HuH-7.5 (cell line): Measurements from ENCODE around the gene KITLG.
A peak's percentile ranks its signal among the peaks of the same experiment; 100 is the strongest.
"Not testable (repeated sequence)": the region's sequence is repeated elsewhere in the genome, so short reads cannot be mapped to it uniquely, and the experiment has no call there.

Experiments used
- DNase-seq: peaks from one replicate; pipeline ENCODE4 v3.0.0; 2011; ENCODE audit warnings: low spot score

Gene KITLG, protein sequence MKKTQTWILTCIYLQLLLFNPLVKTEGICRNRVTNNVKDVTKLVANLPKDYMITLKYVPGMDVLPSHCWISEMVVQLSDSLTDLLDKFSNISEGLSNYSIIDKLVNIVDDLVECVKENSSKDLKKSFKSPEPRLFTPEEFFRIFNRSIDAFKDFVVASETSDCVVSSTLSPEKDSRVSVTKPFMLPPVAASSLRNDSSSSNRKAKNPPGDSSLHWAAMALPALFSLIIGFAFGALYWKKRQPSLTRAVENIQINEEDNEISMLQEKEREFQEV

DNA sequence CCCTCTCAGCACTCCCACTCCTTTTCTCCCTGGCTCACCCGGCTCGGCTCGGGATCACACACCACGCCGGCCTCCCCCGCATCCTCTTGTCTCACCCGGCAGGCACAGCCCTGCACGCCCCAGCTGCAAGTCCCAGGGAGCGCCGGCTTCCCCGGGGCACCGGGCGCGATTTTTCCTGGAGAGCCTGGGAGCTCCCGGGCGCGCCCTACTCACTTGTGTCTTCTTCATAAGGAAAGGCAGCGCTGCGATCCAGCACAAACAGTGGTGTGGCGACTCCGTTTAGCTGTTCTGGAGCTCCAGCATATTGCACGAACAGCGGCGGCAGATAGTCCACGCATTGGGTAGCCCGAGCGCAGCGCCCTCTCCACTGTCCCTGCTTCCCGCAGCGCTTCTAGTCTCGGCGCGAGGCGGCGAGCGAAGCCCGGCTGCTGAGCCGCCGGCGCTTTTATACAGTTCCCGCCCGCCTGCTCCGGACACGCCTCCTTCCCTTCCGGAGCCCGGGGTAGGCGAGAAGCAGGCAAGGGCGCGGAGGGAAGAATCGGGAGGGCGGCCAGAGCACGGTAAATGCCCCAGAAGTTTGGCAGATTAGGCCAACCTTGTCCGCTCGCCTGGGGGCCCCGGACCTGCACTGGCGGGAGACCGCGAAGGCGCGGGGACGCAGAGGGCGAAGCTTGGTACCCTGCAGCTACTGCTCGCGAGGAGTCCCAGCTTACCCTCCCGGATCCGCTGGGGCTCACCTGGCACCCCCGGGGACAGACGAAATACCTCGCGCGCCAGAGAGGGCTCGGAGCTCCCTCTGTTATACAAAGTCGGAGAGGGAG, at the start of gene KITLG:
Gene KITLG (minus strand): TSS at position 421 of the 821 bp plus-strand sequence. CDS start 193 bp downstream, at position 228.
- peak; percentile 81 for DNase-seq

DNA sequence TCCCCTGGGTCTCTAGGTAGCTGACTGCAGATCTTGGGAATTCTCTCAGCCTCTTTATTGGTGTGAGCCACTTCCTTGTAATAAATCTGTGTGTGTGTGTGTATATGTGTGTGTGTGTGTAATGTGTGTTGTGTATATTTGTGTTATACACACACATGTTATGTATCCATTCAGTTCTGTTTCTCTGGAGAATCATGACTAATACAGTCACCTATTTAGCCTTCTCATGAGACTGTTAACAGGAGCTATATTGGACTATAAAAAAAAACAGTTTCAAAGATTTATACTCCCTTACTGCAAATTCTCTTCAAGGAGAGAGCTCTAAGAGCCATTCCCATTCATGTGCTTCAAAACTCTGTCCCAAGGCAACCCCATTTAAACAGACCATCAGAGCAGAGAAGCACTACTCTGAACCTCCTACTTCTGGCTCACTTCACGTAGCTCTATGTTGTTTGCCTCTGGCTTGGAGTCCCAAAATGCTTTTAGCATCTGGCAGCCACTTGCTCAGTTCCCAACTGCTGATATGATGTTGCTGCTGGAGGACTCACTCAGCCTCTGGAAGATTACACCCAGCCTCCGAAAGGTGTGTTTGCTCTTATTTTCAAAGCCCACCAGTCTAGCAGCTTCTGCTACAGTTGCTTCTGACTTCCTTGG, 48.7 kb upstream of the KITLG start:
- no peak for DNase-seq

DNA sequence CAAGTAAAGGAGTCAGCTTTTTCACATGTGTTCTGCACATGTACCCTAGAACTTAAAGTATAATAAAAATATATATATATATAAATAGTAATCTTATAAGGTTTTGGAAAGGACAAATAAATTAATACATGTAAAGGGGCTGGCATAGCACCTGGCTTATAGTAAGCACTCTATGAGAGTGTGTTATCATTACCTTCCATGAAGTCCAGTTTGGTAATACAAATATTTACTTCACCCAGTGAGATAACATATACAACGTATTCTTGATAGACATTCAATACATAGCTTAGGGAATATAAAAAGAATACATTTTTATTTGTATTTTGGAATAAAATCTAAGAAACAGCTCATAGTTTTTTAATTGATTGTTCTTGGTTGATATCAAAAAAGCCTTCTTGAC, 47.8 kb upstream of the KITLG start:
- DNase-seq, result not testable (repeated sequence)

DNA sequence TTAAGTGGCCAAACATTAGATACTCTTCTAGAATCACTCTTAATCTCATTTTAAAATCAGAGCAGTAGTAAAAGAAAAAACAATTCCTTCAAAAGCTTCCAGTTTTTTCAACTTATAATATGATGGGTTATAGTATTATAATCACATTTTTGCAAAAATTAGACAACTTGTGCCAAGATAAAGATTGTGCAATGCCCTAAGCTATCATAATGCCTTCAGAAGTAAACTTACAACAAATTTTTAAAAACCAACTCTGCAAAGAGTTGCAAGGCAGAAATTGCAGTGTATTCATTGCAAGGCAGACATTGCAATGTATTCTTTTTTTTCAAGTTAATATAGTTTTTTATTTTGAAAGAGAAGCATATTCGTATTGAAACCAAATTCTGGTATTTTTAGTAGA, 47.2 kb upstream of the KITLG start:
- no peak for DNase-seq

DNA sequence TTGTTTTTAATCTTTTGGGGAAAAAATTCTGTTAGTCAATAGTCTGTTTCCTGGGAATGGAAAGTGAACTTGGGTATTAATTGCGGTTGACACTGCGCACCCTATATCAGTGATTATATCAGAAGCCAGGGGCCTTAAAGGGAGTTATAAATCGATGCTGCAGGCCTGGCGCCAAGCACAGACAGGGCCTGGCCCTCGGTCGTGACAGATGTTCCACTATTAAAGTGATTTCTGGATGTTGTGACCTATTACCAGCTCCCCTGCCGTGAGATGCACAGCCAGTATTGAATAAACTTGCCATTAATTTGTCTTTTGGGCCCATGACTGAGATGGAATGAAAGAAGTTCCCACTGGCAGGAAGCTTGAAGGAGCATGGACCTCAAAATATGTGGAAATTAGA, 45.1 kb upstream of the KITLG start:
- no peak for DNase-seq

DNA sequence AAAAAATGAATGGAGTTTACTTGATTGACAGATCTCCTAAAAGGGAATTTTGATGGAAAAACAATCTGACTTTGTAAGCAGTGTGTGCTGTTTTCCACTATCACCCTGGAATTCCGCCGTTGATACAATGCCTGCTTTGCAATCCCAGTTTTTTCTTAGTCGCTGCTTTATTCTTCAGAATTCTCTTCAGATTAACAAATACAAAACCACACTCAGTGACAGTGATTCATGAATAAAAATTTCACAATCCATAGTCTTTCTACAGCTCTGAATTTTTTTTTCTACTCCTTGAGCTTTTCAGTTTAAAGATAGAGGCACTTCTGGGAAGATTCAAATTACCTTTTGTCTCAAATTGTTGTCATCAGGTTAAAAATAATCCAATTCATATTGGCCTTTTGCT, 44.6 kb upstream of the KITLG start:
- DNase-seq, result no peak

DNA sequence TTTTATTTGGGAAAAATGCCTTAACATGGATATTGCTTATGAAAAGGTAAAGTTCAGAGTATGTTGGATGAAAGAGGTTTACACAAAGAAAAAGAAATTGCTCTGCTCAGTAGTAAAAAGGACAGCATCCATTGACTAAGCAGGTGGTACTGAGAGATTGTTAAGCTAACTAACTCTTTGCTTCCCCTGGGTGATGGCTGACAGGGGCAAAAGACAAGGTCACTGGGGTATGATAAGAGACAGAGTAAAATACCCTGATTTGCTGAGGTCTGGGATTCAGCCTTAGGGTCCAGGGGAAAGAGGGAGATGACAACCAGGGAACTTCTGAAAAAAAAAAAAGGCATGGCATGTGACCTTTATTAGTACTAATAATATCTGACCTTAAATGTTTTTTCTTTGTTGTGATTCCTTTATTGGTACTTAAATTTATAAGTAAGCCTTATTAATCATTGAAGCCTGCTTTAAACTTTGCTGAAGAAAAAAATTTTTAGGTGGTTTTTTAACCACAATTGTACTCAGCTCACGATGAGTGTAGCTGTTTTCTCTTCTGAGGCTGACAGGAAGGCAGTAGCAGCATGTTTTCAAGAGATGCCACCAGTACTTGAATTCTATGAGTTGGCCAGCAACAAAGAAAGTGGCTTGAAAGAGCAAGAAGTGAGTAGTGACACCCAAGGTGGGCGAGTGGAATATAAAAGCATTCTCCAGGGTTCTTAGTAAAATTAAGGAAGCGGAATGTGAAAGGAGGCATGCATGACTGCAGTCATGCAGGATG, 43.7 kb upstream of the KITLG start:
- DNase-seq, result no peak

DNA sequence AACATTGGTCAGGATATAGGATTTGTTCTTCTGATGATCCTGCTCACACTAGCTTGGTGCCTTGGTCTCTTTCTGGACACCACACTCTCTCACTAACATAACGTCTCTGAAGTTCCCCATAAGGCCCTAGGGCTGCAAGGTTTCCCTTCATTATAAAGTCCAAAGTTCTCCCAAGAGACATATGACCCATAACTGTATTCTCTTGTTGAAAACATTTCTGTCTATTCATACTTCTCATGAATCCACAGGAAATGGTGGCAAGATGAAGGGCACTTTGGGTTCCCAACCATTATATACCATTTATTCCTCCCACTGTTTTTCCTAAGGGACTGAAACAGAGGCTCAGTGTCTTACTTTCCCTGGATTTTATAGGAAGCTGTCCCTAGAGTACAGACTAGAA, 37.1 kb upstream of the KITLG start:
- no peak for DNase-seq

DNA sequence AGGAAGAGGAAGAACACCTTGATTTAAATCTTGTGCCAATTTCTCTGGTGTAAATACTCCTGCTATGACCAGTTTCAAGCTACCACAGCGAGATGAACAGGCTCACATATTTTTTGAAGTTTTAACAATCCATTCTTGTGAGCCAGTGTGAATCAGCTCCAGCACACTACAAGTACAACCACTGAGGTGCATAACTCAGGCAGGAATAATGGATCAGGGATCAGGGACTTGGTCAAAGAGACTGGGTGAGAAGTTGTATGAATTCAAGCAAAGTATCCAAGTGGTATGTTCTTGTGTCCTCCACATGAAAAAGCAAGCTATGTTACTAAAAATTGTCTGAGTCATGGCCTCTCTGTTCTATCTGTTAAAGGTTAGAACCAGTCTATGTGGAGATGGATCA, 35.2 kb upstream of the KITLG start:
- DNase-seq, result no peak

DNA sequence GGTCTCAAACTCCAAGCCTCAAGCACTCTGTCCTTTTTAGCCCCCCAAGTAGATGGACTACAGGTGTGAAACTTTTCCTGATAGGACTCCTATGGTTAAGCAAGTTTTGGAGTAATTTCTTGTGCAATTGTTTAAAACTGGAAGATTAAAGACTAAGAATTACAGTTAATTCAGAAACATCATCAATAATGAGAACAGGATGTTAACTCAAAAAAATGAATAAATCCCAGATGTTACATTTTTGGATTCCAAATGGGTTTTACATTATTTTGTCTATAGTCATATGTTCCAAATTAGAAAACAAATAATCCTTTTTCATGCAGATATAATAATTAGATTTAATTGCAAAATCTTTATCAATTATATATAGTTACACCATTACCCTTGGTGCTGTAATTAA, 24.4 kb upstream of the KITLG start:
- DNase-seq, result no peak

DNA sequence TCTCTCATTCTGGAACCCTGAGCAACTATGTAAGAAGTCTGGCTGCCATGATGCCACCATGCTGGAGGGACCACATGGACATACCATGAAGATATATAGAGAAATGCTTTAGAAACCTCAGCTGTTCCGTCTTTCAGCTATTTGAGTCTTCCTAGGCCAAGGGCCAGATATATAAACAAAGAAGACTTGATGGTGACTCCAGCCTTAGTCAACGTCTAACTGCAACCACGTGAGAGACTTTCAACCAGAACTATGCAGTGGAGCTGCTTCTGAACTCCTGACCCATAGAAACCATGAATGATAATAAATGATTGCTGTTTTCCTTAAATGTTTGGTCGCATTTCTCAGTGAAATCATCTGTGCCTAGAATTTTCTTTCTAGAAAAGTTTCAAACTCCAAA, 20.0 kb upstream of the KITLG start:
- DNase-seq, result no peak

DNA sequence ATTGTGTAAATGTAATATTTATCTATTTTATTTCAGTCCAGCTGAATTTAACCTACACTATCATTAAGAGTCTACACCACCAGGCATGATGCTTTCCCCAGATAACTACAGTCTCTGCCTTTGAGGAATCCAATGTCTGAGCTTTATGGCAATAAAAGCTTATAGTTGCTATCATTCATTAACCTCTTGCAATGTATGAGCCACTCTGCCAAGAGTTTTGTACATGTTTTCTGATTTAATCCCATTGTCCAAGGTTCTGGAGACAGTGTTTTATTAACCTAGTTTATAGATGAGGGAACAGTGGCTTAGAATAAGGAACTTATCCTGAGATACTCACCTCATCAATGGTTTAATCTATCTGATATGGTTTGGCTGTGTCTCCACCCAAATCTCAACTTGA, 17.1 kb upstream of the KITLG start:
- no peak for DNase-seq

DNA sequence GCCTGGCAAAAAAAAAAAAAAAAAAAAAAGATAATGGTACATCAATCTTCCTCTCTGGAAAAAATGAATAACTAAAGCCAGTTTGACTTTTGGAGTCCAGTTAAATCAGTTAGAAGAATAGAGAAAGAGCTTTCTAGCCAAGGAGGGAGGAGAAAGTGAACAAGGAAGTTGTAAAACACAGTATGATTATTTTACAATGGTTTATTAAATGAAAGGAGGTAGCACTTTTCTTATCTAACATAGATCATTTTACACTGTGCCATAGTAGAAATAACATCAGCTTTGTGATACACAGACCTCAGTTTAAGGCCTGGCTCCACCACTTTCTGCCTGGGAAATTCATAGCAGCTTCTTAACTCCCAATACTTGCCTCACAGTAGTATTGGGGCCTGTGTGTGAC, 15.4 kb upstream of the KITLG start:
- DNase-seq, result no peak

DNA sequence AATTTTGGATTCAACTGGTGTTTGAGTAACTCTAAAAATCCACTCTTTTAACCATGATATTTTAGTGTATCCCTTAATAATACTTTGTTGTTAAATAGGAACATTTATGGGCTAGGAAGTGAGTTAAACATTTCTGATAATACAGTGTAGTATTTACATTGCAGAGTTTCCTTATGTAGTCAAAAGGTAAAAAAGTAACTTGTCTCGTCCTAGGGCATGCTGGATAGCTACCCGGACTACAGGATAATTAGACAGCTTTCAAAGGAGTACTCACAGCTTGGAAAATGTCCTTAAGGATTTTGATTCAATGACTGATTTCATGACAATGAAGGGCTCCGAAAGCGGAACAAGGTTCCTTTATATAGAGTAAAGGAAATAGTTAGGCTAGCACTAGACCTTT, 14.5 kb upstream of the KITLG start:
- no peak for DNase-seq

DNA sequence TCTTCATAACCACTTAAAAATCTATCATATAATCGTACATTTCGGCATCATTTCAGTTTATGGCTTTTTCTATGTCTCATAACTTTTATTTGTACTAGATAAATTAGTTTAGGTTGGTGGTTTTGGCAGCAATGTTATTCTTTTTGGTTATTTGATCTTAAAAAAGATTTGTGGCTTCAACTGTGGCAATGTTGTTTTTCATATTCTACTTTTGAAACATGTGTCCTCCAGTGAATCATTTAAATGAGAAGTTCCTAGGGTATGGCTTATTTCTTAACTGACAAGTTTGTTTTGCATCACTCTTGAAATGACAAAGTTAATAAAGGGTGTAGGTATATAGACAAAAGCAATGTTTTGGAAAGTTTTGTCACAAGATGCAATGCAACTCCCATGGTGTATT, 11.1 kb upstream of the KITLG start:
- DNase-seq, result no peak

DNA sequence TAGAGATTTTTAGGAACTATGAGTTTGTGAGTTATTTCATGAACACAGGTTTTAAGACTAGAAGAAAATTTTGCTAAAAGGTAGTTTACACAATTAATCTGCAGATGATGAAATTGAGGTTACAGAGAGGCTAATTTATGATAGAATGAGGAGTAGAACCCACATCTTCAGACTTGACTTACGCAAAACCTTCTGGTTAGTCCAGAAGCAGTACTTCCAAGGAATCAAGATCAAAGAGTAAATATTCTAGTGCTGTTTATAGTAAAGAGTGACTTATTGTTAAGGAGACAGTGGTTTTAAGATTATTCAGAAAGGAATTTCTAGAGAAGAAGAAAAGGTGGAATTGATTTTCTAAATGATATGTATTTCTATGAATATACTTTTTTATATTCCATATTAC, 10.6 kb upstream of the KITLG start:
- no peak for DNase-seq

DNA sequence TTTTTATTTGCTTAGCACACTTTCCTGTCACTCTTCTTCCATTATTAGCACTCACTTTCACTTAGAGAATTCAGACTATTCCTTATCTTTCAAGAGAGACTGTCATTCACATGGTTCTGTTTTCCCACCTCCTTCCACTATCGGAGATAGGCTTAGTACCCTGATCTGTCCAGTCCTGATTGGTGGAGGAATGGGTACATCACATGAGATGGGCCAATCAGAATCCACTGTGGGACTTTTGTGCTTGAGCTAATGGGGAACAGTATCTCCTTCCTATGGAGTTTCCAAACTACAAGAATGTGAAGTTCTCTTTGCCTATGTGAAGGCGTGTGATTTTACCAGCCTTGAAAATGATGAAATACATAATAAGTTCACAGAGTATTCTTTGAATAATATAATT, 4.8 kb upstream of the KITLG start:
- no peak for DNase-seq

DNA sequence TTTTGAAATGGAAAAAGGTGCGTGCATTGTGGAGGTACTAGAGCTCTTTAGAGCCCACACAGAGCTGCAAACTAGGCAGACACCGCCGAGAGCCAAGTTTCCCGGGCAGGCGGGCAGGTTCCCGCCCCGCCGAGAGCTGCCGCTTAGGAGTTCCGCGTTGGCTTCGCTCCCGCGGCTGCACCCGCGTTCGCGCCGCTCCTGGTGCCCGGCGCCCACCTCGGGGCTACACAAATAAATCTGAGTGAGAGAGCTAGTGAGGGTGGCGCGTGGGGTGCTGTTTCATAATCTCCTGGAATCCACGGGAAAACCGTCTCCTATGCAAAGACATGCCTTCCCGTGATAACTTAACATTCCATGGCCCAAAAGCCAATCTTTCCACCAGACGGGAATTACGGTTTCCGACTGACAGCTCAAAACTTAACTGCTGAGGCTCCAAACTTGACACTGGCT, 645 bp downstream of the KITLG start:
- peak; percentile 28 for DNase-seq

DNA sequence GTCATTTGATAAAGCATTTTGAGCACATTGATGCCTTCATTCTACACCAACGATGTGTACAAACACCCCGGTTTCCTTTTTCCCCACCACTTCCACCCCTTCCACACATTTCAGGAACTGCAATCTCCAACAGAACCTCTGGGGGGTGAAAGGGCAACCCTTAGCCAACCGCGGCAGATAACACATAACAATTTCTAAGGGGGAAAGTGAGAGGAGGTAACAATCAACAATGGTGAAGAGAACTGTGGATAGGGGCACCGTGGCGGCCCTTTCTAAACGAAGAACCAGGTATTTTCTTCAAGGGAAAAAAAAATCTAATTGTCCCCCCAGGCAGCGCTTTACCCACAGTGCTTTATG, 1.1 kb downstream of the KITLG start:
- peak; percentile 51 for DNase-seq

DNA sequence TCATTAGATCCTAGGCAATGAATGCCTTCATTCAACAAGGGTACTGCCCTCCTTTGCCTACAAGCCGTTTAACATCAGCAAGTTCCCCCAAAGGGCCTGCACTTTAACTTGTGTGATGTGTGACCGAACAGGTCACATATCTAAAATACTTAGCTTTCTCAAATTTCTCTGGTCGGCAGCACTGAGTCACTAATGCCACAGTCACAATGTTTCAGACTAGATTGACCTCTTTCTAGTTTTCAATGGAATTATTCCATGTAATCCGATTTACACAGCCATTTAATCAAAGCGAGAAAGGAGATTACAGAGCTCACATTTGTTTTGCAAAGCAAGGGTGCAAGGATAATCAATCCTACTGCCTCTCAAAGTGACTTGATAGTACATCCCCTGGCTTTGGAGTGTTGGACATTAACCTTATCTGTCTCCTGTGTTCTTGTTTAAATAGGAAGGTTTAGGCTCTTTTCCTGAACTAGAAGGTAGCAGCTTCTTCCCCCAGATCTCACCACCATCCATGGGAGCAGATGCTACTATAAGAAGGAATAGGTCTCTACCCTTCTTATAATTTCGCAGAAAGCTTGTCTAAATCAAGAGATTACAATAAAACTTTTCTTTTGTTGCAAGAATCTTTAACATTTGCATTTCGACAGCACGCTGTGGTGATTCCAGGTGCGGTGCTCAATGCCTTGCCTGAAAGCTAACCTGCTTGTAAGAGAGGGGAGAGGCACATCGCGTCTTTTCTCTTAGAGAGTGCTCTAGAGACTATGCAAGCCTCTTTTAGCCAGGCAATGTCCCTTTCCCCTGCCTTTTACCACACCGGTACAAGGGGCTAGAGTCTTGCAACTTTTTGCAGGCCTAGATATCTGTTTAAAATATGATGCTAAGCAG, 1.8 kb downstream of the KITLG start:
- DNase-seq, result no peak

DNA sequence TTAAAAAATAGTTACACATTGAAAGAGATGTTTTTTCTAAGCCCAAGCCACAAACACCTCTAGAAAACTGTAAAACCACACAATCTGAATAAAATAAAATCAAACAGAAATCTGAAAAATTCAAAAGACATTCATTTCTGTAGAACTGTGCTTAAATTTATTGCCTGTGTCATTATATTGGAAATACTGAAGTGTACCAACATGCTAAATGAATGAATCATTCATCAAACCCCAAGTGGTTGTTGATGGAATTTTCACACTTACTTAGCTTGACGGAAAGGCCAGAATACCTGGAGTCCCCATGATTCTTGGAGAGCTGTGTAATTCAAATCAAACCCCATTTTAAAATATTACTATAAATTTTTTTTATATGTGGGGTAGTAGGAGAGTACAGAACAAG, 2.7 kb downstream of the KITLG start:
- DNase-seq, result no peak
